ENCODE results near the gene AKR1C3. TPM values are rescaled to one million over a fixed set of nuclear protein-coding genes. Genes with fewer than 3 reads are reported as not detected.

Gene AKR1C3
- total RNA-seq, 4 donors from 2014 or later: 6.0 to 35.6 (median 16.7) TPM

Small RNA genes lying within 50 kb of the gene (small RNA-seq; reads per million reads assigned to genes)
- gene RF00096: not detected

Other genes with a start within 250 kb of the AKR1C3 start
- gene AKR1C1, start 131.0 kb upstream of the AKR1C3 start, total RNA-seq: 10 to 100 TPM in 2 of 4 donors, 1 to 10 TPM in 2; 6.3 to 60.9 (median 21.5) TPM
- gene AKR1C2, start 90.6 kb upstream of the AKR1C3 start, total RNA-seq: 1 to 10 TPM; 1.0 to 5.4 (median 4.4) TPM
- not detected for gene AKR1C8, start 90.7 kb downstream of the AKR1C3 start, total RNA-seq
- gene AKR1C4, start 102.4 kb downstream of the AKR1C3 start, total RNA-seq: not detected